Measurements from ENCODE around the gene SCOC. TPM values are rescaled to one million over a fixed set of nuclear protein-coding genes. Genes with fewer than 3 reads are reported as not detected.

The SCOC gene
- total and polyA plus RNA-seq, 2 donors (not counting 3 experiments of a cell fraction or from before 2014, with no cell fraction given), result 12.3 to 38.3 TPM

GRCh38 chr4:140423106-140423505, 49.7 kb downstream of the SCOC start:
- intact Hi-C loops (cut with micrococcal nuclease), result no loop called here
- Histone ChIP-seq H3K9me1 (replicated peaks; ENCODE audit: control insufficient read depth, extremely low read depth, insufficient read depth, low read length) (no peaks in the 10 kb centered on the region), H3K9me3 (replicated peaks; ENCODE audit: control insufficient read depth, insufficient read depth, low read length) (no peaks in the 10 kb centered on the region), H4K20me1 (replicated peaks; ENCODE audit: control insufficient read depth, extremely low read depth, insufficient read depth, low read length) (no peaks in the 10 kb centered on the region), H2AFZ (ENCODE audit: low read depth, low read length) (no peak overlapping the region), H3K9ac (replicated peaks; ENCODE audit: extremely low read depth, insufficient read depth, low read length) (no peak overlapping the region), H3K36me3 (ENCODE audit: control insufficient read depth in 2 of 2, extremely low read depth in 1 of 2, insufficient read depth in 2 of 2, low read length in 2 of 2) (no peaks in the 10 kb centered on the region), H3K79me2 (ENCODE audit: control insufficient read depth, insufficient read depth, low read length) (no peaks in the 10 kb centered on the region), H3K4me2 (ENCODE audit: insufficient read depth, low read length) (no peak overlapping the region), H3K27me3 (ENCODE audit: control insufficient read depth in 2 of 2, insufficient read depth in 2 of 2, low read length in 2 of 2) (peaks cover 12 to 32% of the 10 kb centered on the region in 2 experiments), H3K4me1 (ENCODE audit: control insufficient read depth, extremely low read depth, insufficient read depth, low read length) (peaks cover 9% of the 10 kb centered on the region), H3K4me3 (replicated peaks in 1 of 3; ENCODE audit: insufficient read depth in 1 of 3, low read depth in 1 of 3, low read length in 3 of 3) (no peak overlapping the region), H3K27ac (ENCODE audit: insufficient read depth, low read depth, low read length) (no peak overlapping the region)
- DNase-seq (ENCODE audit: low read depth, low spot score) (no peak), FAIRE-seq (no peak)
- BruUV-seq (replicated peaks), result no TSS peak
- ChIA-PET POLR2A (no interaction called here), CTCF (no interaction called here)
- dilution Hi-C loops (cut with MboI; ENCODE audit: extremely low pct_ligation_motif_present, low sequenced_read_pairs), result no loop called here
- TF ChIP-seq GATA2 (IDR thresholded peaks at IDR 0.05; ENCODE audit: insufficient read depth, insufficient read length, low read depth, low read length) (no peak), EZH2 (IDR thresholded peaks at IDR 0.05; ENCODE audit: borderline replicate concordance, low read depth, low read length, severe bottlenecking) (no peak), FOS (IDR thresholded peaks at IDR 0.05; ENCODE audit: borderline replicate concordance, insufficient read depth, low read length) (no peak), POLR2AphosphoS5 (IDR thresholded peaks at IDR 0.05; ENCODE audit: insufficient read depth, low read depth, low read length) (no peak), JUN (IDR thresholded peaks at IDR 0.05; ENCODE audit: borderline replicate concordance, insufficient read depth, insufficient read length, low read depth) (no peak), POLR2A (IDR thresholded peaks at IDR 0.05; ENCODE audit: low read depth, low read length) (no peak), MAX (IDR thresholded peaks at IDR 0.05; ENCODE audit: insufficient read depth, insufficient read length) (no peak), CTCF (IDR thresholded peaks at IDR 0.05; ENCODE audit: extremely low read depth in 1 of 2, insufficient read depth in 1 of 2, low read depth in 1 of 2, low read length in 2 of 2) (no peak), MYC (IDR thresholded peaks at IDR 0.05; ENCODE audit: low read depth, low read length) (no peak)

Data from endothelial cell of umbilical vein (primary cell).